Right lobe of liver (tissue), 6 donors: ENCODE results near the gene IER3IP1. TPM values are rescaled to one million over a fixed set of nuclear protein-coding genes. Genes with fewer than 3 reads are reported as not detected.

ENCODE experiments used
- ATAC-seq, 4 donors: fragments of 200-7000 bp; cut with Tn5 transposase; one replicate each; pipeline ENCODE4 v1.9.1; 2020; ENCODE audit warnings: mild to moderate bottlenecking in 4 of 4, moderate library complexity in 4 of 4
- DNase-seq, 3 donors: peaks; one replicate each; pipeline ENCODE4 v3.0.0-alpha.2; 2020
- H3K27ac ChIP-seq, 3 donors: fragments of 200-600 bp; one replicate each; pipeline ENCODE4 v1.8.0; 2022
- H3K27me3 ChIP-seq, 2 donors: fragments of 200-600 bp; one replicate each; pipeline ENCODE4 v1.8.0; 2022
- H3K36me3 ChIP-seq, 4 donors: fragments of 200-600 bp; sonication (generic) in 1 of 4; one replicate each; pipeline versions ENCODE4 v1.5.1 to v1.8.0; 2017 to 2022; ENCODE audit warnings: control low read depth in 1 of 4
- H3K4me1 ChIP-seq, 4 donors: fragments of 200-600 bp; sonication (generic) in 1 of 4; one replicate each; pipeline versions ENCODE4 v1.5.1 to v1.8.0; 2017 to 2022; ENCODE audit warnings: control low read depth in 1 of 4
- H3K4me3 ChIP-seq, 3 donors: fragments of 200-600 bp; one replicate each; pipeline ENCODE4 v1.8.0; 2022
- H3K9me3 ChIP-seq, 4 donors: fragments of 200-600 bp; sonication (generic) in 1 of 4; one replicate each; pipeline versions ENCODE4 v1.5.1 to v1.8.0; 2017 to 2022; ENCODE audit warnings: control low read depth in 1 of 4
- POLR2A ChIP-seq: fragments of 450-650 bp; IDR thresholded peaks from one replicate; pipeline ENCODE4 v1.6.1; 2017; ENCODE audit warnings: antibody characterized with exemption, mild to moderate bottlenecking
- WGBS: methylation state at CpG from one replicate; pipeline ENCODE4 v1.1.6; 2018; ENCODE audit warnings: low coverage, low lambda C conversion rate; ENCODE audit not compliant: insufficient coverage; ENCODE audit errors: missing lambda C conversion rate; 5-methylcytosine and 5-hydroxymethylcytosine counted together
- intact Hi-C, 2 donors: fragments of 100-400 bp; cut with DNase I; formaldehyde crosslinking; loops; one replicate each; pipeline versions ENCODE4 v1.11.2 to v1.14.1; 2022
- total RNA-seq, 6 experiments: library from RNA; depleted of rRNA in 2 of 6; stranded (reverse); fragments of >200 nt in 2 of 6; fragmentation: NEBNext Ultra II Directional in 3 of 6; extraction: Animal tissue kit (Norgen Biotek cat#: 25700) in 3 of 6; gene quantifications; one replicate each; pipeline versions ENCODE4 v1.1.0 to v1.2.4, GENCODE V29; 2016 to 2023
- TF ChIP-seq, protein P1 (sequence below), 4 donors: fragments of 200-600 bp in 3 of 4; fragments of 450-650 bp in 1 of 4; IDR thresholded peaks; one replicate each; pipeline versions ENCODE4 v1.5.1 to v1.8.0; 2016 to 2022; ENCODE audit warnings: antibody characterized with exemption in 4 of 4, mild to moderate bottlenecking in 2 of 4
- donor health status: DM: no; HTN: yes; CAD: no.
- donor health status: DM: no; HTN: no; CAD: no.
- donor health status: DM: no; HTN: no; CAD: no.
- donor health status: DM: no; HTN: yes; CAD: no.
- donor health status: DM: no; HTN: yes; CAD: no.

The IER3IP1 gene
- total RNA-seq, 6 experiments from 2014 or later: 4.4 to 9.7 (median 6.9) TPM

GRCh38 chr18:47115205-47115604 is 61.0 kb downstream of the IER3IP1 start:
- H3K36me3 ChIP-seq: peaks cover 0 to 28% (median 4%) of the 10 kb centered on the region in 4 donors
- TF ChIP-seq POLR2A: no peak
- TF ChIP-seq, protein P1, sequence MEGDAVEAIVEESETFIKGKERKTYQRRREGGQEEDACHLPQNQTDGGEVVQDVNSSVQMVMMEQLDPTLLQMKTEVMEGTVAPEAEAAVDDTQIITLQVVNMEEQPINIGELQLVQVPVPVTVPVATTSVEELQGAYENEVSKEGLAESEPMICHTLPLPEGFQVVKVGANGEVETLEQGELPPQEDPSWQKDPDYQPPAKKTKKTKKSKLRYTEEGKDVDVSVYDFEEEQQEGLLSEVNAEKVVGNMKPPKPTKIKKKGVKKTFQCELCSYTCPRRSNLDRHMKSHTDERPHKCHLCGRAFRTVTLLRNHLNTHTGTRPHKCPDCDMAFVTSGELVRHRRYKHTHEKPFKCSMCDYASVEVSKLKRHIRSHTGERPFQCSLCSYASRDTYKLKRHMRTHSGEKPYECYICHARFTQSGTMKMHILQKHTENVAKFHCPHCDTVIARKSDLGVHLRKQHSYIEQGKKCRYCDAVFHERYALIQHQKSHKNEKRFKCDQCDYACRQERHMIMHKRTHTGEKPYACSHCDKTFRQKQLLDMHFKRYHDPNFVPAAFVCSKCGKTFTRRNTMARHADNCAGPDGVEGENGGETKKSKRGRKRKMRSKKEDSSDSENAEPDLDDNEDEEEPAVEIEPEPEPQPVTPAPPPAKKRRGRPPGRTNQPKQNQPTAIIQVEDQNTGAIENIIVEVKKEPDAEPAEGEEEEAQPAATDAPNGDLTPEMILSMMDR (IDR thresholded peaks at IDR 0.05): no peak
- no peaks in the 10 kb centered on the region for H3K27me3 ChIP-seq
- H3K27ac ChIP-seq: no peak overlapping the region
- ATAC-seq: no peak
- no peaks in the 10 kb centered on the region for H3K4me1 ChIP-seq
- WGBS: 56% methylated on average over 1 of the region's 2 CpGs
- no peak for DNase-seq
- no peaks in the 10 kb centered on the region for H3K9me3 ChIP-seq
- no peak overlapping the region for H3K4me3 ChIP-seq
- intact Hi-C loops: no loop called here

- TF ChIP-seq, protein P1 (IDR thresholded peaks at IDR 0.05): no peak
- TF ChIP-seq POLR2A: no peak
- intact Hi-C loops: no loop called here
- no peak overlapping the region for H3K4me3 ChIP-seq
- 90% methylated on average over 2 of the region's 2 CpGs for WGBS
- ATAC-seq (no peak), DNase-seq (no peak)
- H3K27ac ChIP-seq: no peak overlapping the region
- no peaks in the 10 kb centered on the region for H3K27me3 ChIP-seq
- no peaks in the 10 kb centered on the region for H3K9me3 ChIP-seq
- no peaks in the 10 kb centered on the region for H3K4me1 ChIP-seq
- H3K36me3 ChIP-seq: peaks cover 0 to 28% (median 7%) of the 10 kb centered on the region in 4 donors
These were observed 62.2 kb downstream of the IER3IP1 start for GRCh38 chr18:47113796-47114540.

- TF ChIP-seq POLR2A: no peak
- TF ChIP-seq, protein P1 (IDR thresholded peaks at IDR 0.05): no peak
- peaks cover 0 to 46% (median 8%) of the 10 kb centered on the region in 4 donors for H3K36me3 ChIP-seq
- WGBS: 78% methylated on average over 6 of the region's 6 CpGs
- intact Hi-C loops: no loop called here
- ATAC-seq (no peak), DNase-seq (no peak)
- no peaks in the 10 kb centered on the region for H3K27me3 ChIP-seq
- H3K27ac ChIP-seq: no peak overlapping the region
- H3K4me3 ChIP-seq: no peak overlapping the region
- H3K9me3 ChIP-seq: no peaks in the 10 kb centered on the region
- H3K4me1 ChIP-seq: no peaks in the 10 kb centered on the region
These were observed 65.5 kb downstream of the IER3IP1 start for GRCh38 chr18:47110492-47111274.

- TF ChIP-seq, protein P1 (IDR thresholded peaks at IDR 0.05): no peak
- TF ChIP-seq POLR2A: no peak
- intact Hi-C loops: loop anchor here in 1 of 2 donors (10.0 kb wide), 1 partner anchor 645 kb away; no protein-coding TSS in a partner anchor
- H3K4me1 ChIP-seq: no peaks in the 10 kb centered on the region
- H3K36me3 ChIP-seq: peaks cover 0 to 41% (median 8%) of the 10 kb centered on the region in 4 donors
- no CpG with 5 or more reads among the region's 1 CpG for WGBS
- ATAC-seq (no peak), DNase-seq (no peak)
- no peaks in the 10 kb centered on the region for H3K9me3 ChIP-seq
- no peak overlapping the region for H3K27ac ChIP-seq
- no peaks in the 10 kb centered on the region for H3K27me3 ChIP-seq
- H3K4me3 ChIP-seq: no peak overlapping the region
These were observed 66.4 kb downstream of the IER3IP1 start for GRCh38 chr18:47109720-47110119.
